Natural killer cell (primary cell): ENCODE data around the gene ELFN2. TPM values are rescaled to one million over a fixed set of nuclear protein-coding genes. Genes with fewer than 3 reads are reported as not detected.

Experiments
- ATAC-seq, 3 donors: fragments of 150-1000 bp in 2 of 3; fragments of 200-7000 bp in 1 of 3; cut with Tn5 transposase; 1 replicate in 1 of 3; 2 replicates in 2 of 3; pipeline ENCODE4 v1.10.0; 2021; ENCODE audit warnings: mild to moderate bottlenecking in 2 of 3, moderate library complexity in 2 of 3
- DNase-seq, 2 donors: peaks; one replicate each; pipeline versions ENCODE4 v3.0.0 to v3.0.0-alpha.2; 2013 to 2021; ENCODE audit warnings: mixed read lengths in 1 of 2
- H3K27ac ChIP-seq: one replicate; pipeline ENCODE4 v1.5.1; 2013; ENCODE audit warnings: mild to moderate bottlenecking, low read length
- H3K27me3 ChIP-seq: one replicate; pipeline ENCODE4 v1.6.1; 2013; ENCODE audit warnings: low read length; ENCODE audit not compliant: control insufficient read depth, insufficient read depth
- H3K36me3 ChIP-seq: one replicate; pipeline ENCODE4 v1.6.1; 2013; ENCODE audit warnings: low read length; ENCODE audit not compliant: control insufficient read depth, insufficient read depth
- H3K4me1 ChIP-seq: one replicate; pipeline ENCODE4 v1.6.1; 2013; ENCODE audit warnings: low read length; ENCODE audit not compliant: control insufficient read depth, insufficient read depth
- H3K4me3 ChIP-seq: one replicate; pipeline ENCODE4 v1.5.1; 2013; ENCODE audit warnings: low read length
- H3K9me3 ChIP-seq: one replicate; pipeline ENCODE4 v1.6.1; 2013; ENCODE audit warnings: low read length; ENCODE audit not compliant: control insufficient read depth, insufficient read depth
- H3K27ac Mint-ChIP-seq, 2 donors: one replicate each; pipeline ENCODE4 v1.8.0; 2022; ENCODE audit warnings: mild to moderate bottlenecking in 2 of 2, mixed read lengths in 2 of 2, moderate library complexity in 1 of 2
- H3K27me3 Mint-ChIP-seq, 2 donors: one replicate each; pipeline ENCODE4 v1.8.0; 2022; ENCODE audit warnings: low read depth in 2 of 2, mixed read lengths in 2 of 2
- H3K36me3 Mint-ChIP-seq: one replicate; pipeline ENCODE4 v1.8.0; 2022; ENCODE audit warnings: mixed read lengths
- H3K4me1 Mint-ChIP-seq, 2 donors: one replicate each; pipeline ENCODE4 v1.8.0; 2022; ENCODE audit warnings: mixed read lengths in 2 of 2
- H3K4me3 Mint-ChIP-seq: one replicate; pipeline ENCODE4 v1.8.0; 2022; ENCODE audit warnings: mild to moderate bottlenecking, moderate library complexity, mixed read lengths
- H3K9me3 Mint-ChIP-seq, 2 donors: one replicate each; pipeline ENCODE4 v1.8.0; 2022; ENCODE audit warnings: mixed read lengths in 2 of 2
- WGBS: methylation state at CpG from one replicate; pipeline ENCODE4 v1.1.7; 2013; ENCODE audit warnings: missing lambda C conversion rate; ENCODE audit not compliant: insufficient coverage; 5-methylcytosine and 5-hydroxymethylcytosine counted together
- intact Hi-C: fragments of 100-400 bp; cut with micrococcal nuclease; formaldehyde crosslinking; loops from one replicate; pipeline ENCODE4 v1.14.2; 2022
- total RNA-seq, 4 donors: library from RNA; stranded (reverse); fragments of 120-200 nt in 1 of 4; gene quantifications; one replicate each; pipeline versions ENCODE4 v1.2.3 to v1.2.4, GENCODE V29; 2013 to 2022
- TF ChIP-seq, protein P1 (sequence below): fragments of 200-600 bp; IDR thresholded peaks from one replicate; pipeline ENCODE4 v1.8.0; 2022; ENCODE audit warnings: antibody characterized with exemption

Gene ELFN2
- total RNA-seq, 3 donors from 2014 or later (not counting 1 experiment from before 2014, with no cell fraction given): 0.33 to 0.49 (median 0.36) TPM

DNA sequence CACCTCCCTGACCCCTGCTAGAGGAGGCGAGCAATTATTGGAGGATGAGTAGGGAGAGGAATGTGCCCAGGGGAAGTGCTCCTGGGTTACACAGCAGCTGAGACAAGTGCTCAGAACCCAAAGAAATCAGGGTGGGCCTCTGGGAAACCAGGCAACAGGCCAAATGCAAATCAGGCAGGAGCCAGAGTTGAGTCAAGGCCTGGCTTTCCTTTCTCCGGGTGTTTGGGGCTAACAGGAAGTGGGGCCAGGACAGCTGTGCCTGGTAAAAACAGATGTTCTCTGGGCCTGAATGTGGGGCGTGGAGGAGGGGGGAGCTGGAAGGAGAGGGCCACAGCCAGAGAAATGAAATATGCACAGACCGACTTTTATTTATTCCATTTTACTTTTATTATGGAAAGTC lies 36.9 kb upstream of the ELFN2 start:
- no peaks in the 10 kb centered on the region for H3K9me3 Mint-ChIP-seq

DNA sequence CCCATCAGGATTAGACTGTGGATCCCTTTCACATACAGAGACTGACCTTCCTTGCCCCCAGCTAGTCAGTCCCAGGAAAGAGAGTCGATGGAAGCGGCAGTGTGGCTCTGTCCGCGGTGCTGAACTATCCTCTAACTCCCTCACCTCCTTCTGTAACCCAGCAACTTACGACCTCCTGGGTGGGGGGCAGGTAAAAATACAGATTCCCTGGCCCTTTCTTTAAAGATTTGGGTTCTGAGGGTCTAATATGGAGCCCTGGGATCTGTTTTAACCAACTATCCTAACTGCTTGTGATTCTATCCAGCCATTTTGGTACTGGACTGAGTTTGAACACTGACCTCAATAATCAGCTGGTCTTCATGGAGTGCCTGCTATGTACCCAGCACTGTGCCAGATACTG lies 35.7 kb upstream of the ELFN2 start:
- Histone ChIP-seq H3K27me3 (no peaks in the 10 kb centered on the region), H3K9me3 (no peaks in the 10 kb centered on the region), H3K4me1 (no peaks in the 10 kb centered on the region), H3K36me3 (peaks cover 15% of the 10 kb centered on the region), H3K27ac (no peak overlapping the region), H3K4me3 (no peak overlapping the region)
- ATAC-seq (no peak), DNase-seq (peak in 1 of 2 donors; percentile 36)
- Mint-ChIP-seq H3K27ac (no peak overlapping the region), H3K36me3 (no peaks in the 10 kb centered on the region), H3K27me3 (no peaks in the 10 kb centered on the region), H3K9me3 (no peaks in the 10 kb centered on the region), H3K4me3 (no peak overlapping the region), H3K4me1 (peaks cover 0 to 9% of the 10 kb centered on the region in 2 donors)
- TF ChIP-seq, protein P1, sequence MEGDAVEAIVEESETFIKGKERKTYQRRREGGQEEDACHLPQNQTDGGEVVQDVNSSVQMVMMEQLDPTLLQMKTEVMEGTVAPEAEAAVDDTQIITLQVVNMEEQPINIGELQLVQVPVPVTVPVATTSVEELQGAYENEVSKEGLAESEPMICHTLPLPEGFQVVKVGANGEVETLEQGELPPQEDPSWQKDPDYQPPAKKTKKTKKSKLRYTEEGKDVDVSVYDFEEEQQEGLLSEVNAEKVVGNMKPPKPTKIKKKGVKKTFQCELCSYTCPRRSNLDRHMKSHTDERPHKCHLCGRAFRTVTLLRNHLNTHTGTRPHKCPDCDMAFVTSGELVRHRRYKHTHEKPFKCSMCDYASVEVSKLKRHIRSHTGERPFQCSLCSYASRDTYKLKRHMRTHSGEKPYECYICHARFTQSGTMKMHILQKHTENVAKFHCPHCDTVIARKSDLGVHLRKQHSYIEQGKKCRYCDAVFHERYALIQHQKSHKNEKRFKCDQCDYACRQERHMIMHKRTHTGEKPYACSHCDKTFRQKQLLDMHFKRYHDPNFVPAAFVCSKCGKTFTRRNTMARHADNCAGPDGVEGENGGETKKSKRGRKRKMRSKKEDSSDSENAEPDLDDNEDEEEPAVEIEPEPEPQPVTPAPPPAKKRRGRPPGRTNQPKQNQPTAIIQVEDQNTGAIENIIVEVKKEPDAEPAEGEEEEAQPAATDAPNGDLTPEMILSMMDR: no peak
- WGBS: 47% methylated on average over 3 of the region's 5 CpGs
- intact Hi-C loops: no loop called here

More for the DNA sequence above, 36.9 kb upstream of the ELFN2 start:
- H3K27ac ChIP-seq: no peak overlapping the region
- intact Hi-C loops: no loop called here
- H3K36me3 Mint-ChIP-seq: no peaks in the 10 kb centered on the region
- no peaks in the 10 kb centered on the region for H3K27me3 ChIP-seq
- peaks cover 0 to 9% of the 10 kb centered on the region in 2 donors for H3K4me1 Mint-ChIP-seq
- no peak overlapping the region for H3K4me3 Mint-ChIP-seq
- no peak overlapping the region for H3K27ac Mint-ChIP-seq
- H3K4me1 ChIP-seq: no peaks in the 10 kb centered on the region
- WGBS: 31% methylated on average over 3 of the region's 4 CpGs
- H3K27me3 Mint-ChIP-seq: no peaks in the 10 kb centered on the region
- H3K9me3 ChIP-seq: no peaks in the 10 kb centered on the region
- ATAC-seq: no peak
- DNase-seq: no peak
- H3K4me3 ChIP-seq: no peak overlapping the region
- H3K36me3 ChIP-seq: peaks cover 20% of the 10 kb centered on the region
- TF ChIP-seq, protein P1: no peak

DNA sequence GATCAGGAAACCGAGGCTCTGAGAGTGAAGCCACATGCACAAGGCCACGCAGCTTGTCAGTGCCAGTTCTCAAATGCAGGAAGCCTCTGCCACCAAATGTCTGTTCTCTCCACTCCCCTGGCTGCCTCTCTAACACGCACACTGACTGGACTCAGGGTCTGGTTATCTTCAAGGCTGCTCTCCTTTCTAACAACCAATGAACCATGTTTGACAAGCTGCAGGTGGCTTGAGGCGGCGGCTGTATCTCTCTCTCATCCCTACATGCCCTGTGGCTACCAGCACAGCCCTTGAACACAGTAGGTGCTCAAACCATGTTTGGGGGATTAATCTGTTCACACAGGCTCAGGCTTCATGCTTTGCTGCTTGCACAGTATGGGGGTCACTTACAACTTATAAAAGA lies 35.2 kb upstream of the ELFN2 start:
- WGBS: 88% methylated on average over 5 of the region's 5 CpGs
- H3K9me3 Mint-ChIP-seq: no peaks in the 10 kb centered on the region
- H3K36me3 Mint-ChIP-seq: no peaks in the 10 kb centered on the region
- no peak overlapping the region for H3K27ac ChIP-seq
- H3K27me3 Mint-ChIP-seq: no peaks in the 10 kb centered on the region
- TF ChIP-seq, protein P1: no peak
- H3K9me3 ChIP-seq: no peaks in the 10 kb centered on the region
- H3K4me3 Mint-ChIP-seq: no peak overlapping the region
- peaks cover 15% of the 10 kb centered on the region for H3K36me3 ChIP-seq
- H3K4me1 Mint-ChIP-seq: peaks cover 2 to 11% of the 10 kb centered on the region in 2 donors
- H3K27ac Mint-ChIP-seq: no peak overlapping the region
- ATAC-seq (no peak), DNase-seq (no peak)
- H3K4me3 ChIP-seq: no peak overlapping the region
- H3K4me1 ChIP-seq: no peaks in the 10 kb centered on the region
- intact Hi-C loops: no loop called here
- no peaks in the 10 kb centered on the region for H3K27me3 ChIP-seq

DNA sequence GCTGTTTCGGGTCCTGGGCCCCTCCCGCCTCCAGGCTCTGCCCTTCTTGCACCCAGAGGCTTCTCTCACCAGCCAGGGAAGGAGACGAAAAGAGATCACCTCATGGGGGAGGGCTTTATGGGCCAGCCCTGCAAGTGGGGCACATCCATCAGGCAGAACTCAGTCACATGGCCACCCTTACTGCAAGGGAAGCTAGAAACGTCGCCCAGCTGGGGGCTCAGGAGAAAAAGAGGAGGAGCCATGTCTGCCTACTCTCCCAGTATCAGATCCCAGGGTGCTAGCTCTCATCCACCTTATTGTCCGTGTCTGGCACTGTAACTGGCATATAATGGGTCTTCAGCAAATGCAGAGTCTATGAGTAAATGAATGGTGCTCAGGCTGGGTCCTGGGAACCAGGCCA lies 34.7 kb upstream of the ELFN2 start:
- H3K27me3 Mint-ChIP-seq: no peaks in the 10 kb centered on the region
- no peak for DNase-seq
- Histone ChIP-seq H3K27ac (no peak overlapping the region), H3K4me3 (no peak overlapping the region), H3K9me3 (no peaks in the 10 kb centered on the region), H3K4me1 (no peaks in the 10 kb centered on the region), H3K27me3 (no peaks in the 10 kb centered on the region), H3K36me3 (peaks cover 15% of the 10 kb centered on the region)
- peaks cover 5 to 16% of the 10 kb centered on the region in 2 donors for H3K4me1 Mint-ChIP-seq
- H3K9me3 Mint-ChIP-seq: no peaks in the 10 kb centered on the region
- intact Hi-C loops: no loop called here
- no peaks in the 10 kb centered on the region for H3K36me3 Mint-ChIP-seq
- ATAC-seq: no peak
- 61% methylated on average over 6 of the region's 6 CpGs for WGBS
- no peak overlapping the region for H3K4me3 Mint-ChIP-seq
- TF ChIP-seq, protein P1: no peak
- no peak overlapping the region for H3K27ac Mint-ChIP-seq
